ENCODE results near the gene WFIKKN1.

The WFIKKN1 gene

DNA sequence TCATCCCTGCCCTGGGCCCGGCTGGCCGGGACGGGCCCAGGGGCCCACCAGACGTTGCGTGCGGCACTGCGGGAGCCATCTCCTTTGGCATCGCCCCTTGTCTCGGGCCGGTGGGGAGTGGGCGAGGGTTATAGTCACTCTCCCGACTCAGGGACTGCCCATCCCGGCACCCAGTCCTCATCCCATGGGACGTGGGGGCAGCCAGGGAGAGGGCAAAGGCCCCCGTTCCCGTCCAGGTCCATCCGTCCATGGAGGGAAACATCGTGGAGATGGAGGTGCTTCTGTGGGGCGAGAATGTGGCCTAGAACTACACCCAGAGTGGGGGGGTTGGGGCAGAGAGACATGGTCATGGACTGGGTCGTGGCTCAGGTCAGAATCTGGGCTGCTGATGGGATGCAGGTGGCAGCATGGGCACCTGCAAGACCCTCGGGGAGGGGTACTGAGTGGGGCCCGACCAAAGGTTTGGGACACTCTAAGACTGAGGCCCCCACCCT lies 15.9 kb downstream of the WFIKKN1 start:
- peaks cover 7% of the 10 kb centered on the region; the same call in 1 of the 2 replicates for H4K20me1 ChIP-seq (ENCODE audit: insufficient read depth, low read length)
- H3K79me2 ChIP-seq (ENCODE audit: low read length), result peaks cover 56% of the 10 kb centered on the region
- TF ChIP-seq, protein P1, sequence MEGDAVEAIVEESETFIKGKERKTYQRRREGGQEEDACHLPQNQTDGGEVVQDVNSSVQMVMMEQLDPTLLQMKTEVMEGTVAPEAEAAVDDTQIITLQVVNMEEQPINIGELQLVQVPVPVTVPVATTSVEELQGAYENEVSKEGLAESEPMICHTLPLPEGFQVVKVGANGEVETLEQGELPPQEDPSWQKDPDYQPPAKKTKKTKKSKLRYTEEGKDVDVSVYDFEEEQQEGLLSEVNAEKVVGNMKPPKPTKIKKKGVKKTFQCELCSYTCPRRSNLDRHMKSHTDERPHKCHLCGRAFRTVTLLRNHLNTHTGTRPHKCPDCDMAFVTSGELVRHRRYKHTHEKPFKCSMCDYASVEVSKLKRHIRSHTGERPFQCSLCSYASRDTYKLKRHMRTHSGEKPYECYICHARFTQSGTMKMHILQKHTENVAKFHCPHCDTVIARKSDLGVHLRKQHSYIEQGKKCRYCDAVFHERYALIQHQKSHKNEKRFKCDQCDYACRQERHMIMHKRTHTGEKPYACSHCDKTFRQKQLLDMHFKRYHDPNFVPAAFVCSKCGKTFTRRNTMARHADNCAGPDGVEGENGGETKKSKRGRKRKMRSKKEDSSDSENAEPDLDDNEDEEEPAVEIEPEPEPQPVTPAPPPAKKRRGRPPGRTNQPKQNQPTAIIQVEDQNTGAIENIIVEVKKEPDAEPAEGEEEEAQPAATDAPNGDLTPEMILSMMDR (IDR thresholded peaks at IDR 0.05; ENCODE audit: low read depth, low read length), result no peak
- TF ChIP-seq EZH2phosphoT487 (IDR thresholded peaks at IDR 0.05; ENCODE audit: low read depth), result no peak
- no peak overlapping the region for H3K9ac ChIP-seq (ENCODE audit: low read length)
- H2AFZ ChIP-seq (ENCODE audit: low read depth, low read length), result no peak overlapping the region
- H3K4me3 ChIP-seq (ENCODE audit: low read length), result no peak overlapping the region
- H3K4me2 ChIP-seq (ENCODE audit: low read length), result 0 out of 2 replicates have a peak overlapping the region, but pooled peaks have one; percentile 96
- H3K27ac ChIP-seq (ENCODE audit: low read length), result no peak overlapping the region
- H3K27me3 ChIP-seq (ENCODE audit: low read depth, low read length), result no peaks in the 10 kb centered on the region
- H3K36me3 ChIP-seq (replicated peaks; ENCODE audit: low read depth, low read length), result peaks cover 3% of the 10 kb centered on the region
- H3K9me3 ChIP-seq (ENCODE audit: insufficient read depth, low read length), result no peaks in the 10 kb centered on the region
- H3K4me1 ChIP-seq (ENCODE audit: low read length), result peaks cover 18% of the 10 kb centered on the region

DNA sequence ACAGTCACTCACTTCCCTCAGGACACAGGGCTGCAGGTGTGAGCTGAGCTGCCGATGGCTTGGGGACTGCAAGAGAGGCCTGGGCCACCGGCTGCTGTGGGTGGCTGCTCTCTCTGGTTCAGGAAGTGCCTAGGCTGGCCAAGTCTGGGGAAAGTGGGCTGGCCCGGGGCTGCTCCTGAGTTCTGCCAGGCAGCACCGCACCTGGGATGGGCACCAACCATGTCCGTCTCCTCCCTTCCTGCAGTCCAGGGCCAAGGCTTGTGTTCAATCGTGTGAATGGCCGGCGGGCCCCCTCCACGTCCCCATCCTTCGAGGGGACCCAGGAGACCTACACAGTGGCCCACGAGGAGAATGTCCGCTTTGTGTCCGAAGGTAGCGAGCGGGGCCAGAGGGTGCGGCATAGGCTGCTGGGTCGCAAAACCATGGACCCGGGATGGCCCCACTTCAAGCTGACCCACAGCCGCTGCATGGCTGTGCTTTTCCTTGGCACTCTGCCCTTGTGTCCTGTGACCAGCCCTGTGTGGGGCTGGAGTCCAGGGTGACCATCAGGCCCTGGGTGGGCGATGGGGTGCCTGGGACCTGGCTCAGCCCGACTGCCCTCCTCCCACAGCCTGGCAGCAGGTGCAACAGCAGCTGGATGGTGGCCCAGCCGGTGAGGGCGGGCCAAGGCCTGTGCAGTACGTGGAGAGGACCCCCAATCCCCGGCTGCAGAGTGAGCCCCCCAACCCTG lies 16.6 kb downstream of the WFIKKN1 start:
- Histone ChIP-seq H4K20me1 (ENCODE audit: insufficient read depth, low read length) (peaks cover 7% of the 10 kb centered on the region; the same call in 1 of the 2 replicates), H3K4me2 (ENCODE audit: low read length) (peak overlapping the region; percentile 96), H2AFZ (ENCODE audit: low read depth, low read length) (no peak overlapping the region), H3K79me2 (ENCODE audit: low read length) (peaks cover 50% of the 10 kb centered on the region), H3K9ac (ENCODE audit: low read length) (peak overlapping the region; percentile 79; the same call in 1 of the 2 replicates), H3K9me3 (ENCODE audit: insufficient read depth, low read length) (no peaks in the 10 kb centered on the region), H3K36me3 (replicated peaks; ENCODE audit: low read depth, low read length) (peaks cover 3% of the 10 kb centered on the region), H3K4me3 (ENCODE audit: low read length) (peak overlapping the region; percentile 82), H3K27me3 (ENCODE audit: low read depth, low read length) (no peaks in the 10 kb centered on the region), H3K27ac (ENCODE audit: low read length) (no peak overlapping the region), H3K4me1 (ENCODE audit: low read length) (peaks cover 18% of the 10 kb centered on the region)
- TF ChIP-seq, protein P1 (IDR thresholded peaks at IDR 0.05; ENCODE audit: low read depth, low read length), result no peak
- no peak for TF ChIP-seq EZH2phosphoT487 (IDR thresholded peaks at IDR 0.05; ENCODE audit: low read depth)

DNA sequence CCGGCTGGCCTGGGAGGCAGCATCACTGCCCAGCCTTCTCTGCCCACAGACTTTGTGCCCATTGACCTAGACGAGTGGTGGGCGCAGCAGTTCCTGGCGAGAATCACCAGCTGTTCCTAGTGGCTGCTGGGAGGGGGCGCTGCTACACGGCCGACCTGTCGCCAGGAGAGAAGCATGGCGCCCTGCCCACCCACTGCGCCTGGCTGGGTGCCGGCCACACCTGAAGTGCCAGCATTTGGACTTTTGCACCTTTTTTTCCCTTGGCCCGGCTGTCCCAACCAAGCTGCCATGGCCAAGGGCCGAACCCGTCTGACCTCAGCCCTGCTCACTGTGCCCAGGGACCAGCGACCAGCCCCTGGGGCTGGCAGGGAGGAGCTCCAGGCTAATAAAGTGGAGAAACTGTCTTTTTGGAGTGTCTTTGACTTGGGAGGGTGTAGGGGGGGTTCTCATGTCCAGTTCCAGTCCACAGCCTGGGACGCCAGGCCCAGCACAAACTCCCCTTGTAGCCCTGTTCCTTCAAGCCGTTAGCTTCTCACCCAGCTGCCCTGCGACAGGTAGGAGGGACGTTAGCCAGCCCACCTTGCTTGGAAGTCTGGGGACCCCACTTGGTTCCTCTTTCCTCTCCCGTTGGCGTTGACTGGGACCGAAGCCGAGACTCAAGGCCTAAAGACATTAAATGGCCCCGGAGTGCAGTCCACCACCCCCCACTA lies 17.4 kb downstream of the WFIKKN1 start:
- Histone ChIP-seq H3K36me3 (replicated peaks; ENCODE audit: low read depth, low read length) (no peaks in the 10 kb centered on the region), H3K27me3 (ENCODE audit: low read depth, low read length) (no peaks in the 10 kb centered on the region), H3K27ac (ENCODE audit: low read length) (peak overlapping the region; percentile 73), H2AFZ (ENCODE audit: low read depth, low read length) (no peak overlapping the region), H3K9ac (ENCODE audit: low read length) (peak overlapping the region; percentile 79), H3K4me1 (ENCODE audit: low read length) (peaks cover 13% of the 10 kb centered on the region), H3K9me3 (ENCODE audit: insufficient read depth, low read length) (no peaks in the 10 kb centered on the region), H3K4me3 (ENCODE audit: low read length) (peak overlapping the region; percentile 82), H3K79me2 (ENCODE audit: low read length) (peaks cover 41% of the 10 kb centered on the region), H4K20me1 (ENCODE audit: insufficient read depth, low read length) (peaks cover 7% of the 10 kb centered on the region; the same call in 1 of the 2 replicates), H3K4me2 (ENCODE audit: low read length) (peak overlapping the region; percentile 96)
- TF ChIP-seq EZH2phosphoT487 (IDR thresholded peaks at IDR 0.05; ENCODE audit: low read depth), result no peak
- TF ChIP-seq, protein P1 (IDR thresholded peaks at IDR 0.05; ENCODE audit: low read depth, low read length), result peak; percentile 73
